Measurements from ENCODE around the gene TRIP13. TPM values are rescaled to one million over a fixed set of nuclear protein-coding genes. Genes with fewer than 3 reads are reported as not detected.
"Not testable (repeated sequence)": the region's sequence is repeated elsewhere in the genome, so short reads cannot be mapped to it uniquely, and the experiment has no call there.

TRIP13 gene
- total RNA-seq, 2 experiments from 2014 or later = 33.0 to 38.8 TPM

- H3K27ac Mint-ChIP-seq; CTCF ChIA-PET; H3K9me3 Mint-ChIP-seq (ENCODE audit: low read depth); H3K4me1 Mint-ChIP-seq; H3K27me3 Mint-ChIP-seq; ATAC-seq; H3K4me3 Mint-ChIP-seq: not testable (repeated sequence)
- DNase-seq = peak; percentile 2
- H3K36me3 Mint-ChIP-seq = peaks cover 12% of the 10 kb centered on the region
Observed at GRCh38 chr5:918717-919116, 26.0 kb downstream of the TRIP13 start.

GRCh38 chr5:919356-920000, 26.8 kb downstream of the TRIP13 start:
- peaks cover 3% of the 10 kb centered on the region for H3K4me1 Mint-ChIP-seq
- no peaks in the 10 kb centered on the region for H3K9me3 Mint-ChIP-seq (ENCODE audit: low read depth)
- no peak overlapping the region for H3K4me3 Mint-ChIP-seq
- no peak for ATAC-seq
- CTCF ChIA-PET = interaction anchor here (0.8 to 5.7 kb wide), 2 partner anchors 221 to 227 kb away, joined by 6 to 41 read pairs; no protein-coding TSS in a partner anchor
- H3K27ac Mint-ChIP-seq = no peak overlapping the region
- no peak for DNase-seq
- no peaks in the 10 kb centered on the region for H3K27me3 Mint-ChIP-seq
- H3K36me3 Mint-ChIP-seq = peaks cover 9% of the 10 kb centered on the region

- ATAC-seq (no peak), DNase-seq (no peak)
- Mint-ChIP-seq H3K36me3 (peaks cover 6% of the 10 kb centered on the region), H3K4me3 (no peak overlapping the region), H3K9me3 (ENCODE audit: low read depth) (no peaks in the 10 kb centered on the region), H3K27me3 (peaks cover 7% of the 10 kb centered on the region), H3K27ac (no peak overlapping the region), H3K4me1 (peaks cover 3% of the 10 kb centered on the region)
- CTCF ChIA-PET = interaction anchor here (5.7 kb wide), 1 partner anchor 220 kb away, joined by 41 read pairs; no protein-coding TSS in a partner anchor
Observed at GRCh38 chr5:920321-920720, 27.6 kb downstream of the TRIP13 start.

DNA sequence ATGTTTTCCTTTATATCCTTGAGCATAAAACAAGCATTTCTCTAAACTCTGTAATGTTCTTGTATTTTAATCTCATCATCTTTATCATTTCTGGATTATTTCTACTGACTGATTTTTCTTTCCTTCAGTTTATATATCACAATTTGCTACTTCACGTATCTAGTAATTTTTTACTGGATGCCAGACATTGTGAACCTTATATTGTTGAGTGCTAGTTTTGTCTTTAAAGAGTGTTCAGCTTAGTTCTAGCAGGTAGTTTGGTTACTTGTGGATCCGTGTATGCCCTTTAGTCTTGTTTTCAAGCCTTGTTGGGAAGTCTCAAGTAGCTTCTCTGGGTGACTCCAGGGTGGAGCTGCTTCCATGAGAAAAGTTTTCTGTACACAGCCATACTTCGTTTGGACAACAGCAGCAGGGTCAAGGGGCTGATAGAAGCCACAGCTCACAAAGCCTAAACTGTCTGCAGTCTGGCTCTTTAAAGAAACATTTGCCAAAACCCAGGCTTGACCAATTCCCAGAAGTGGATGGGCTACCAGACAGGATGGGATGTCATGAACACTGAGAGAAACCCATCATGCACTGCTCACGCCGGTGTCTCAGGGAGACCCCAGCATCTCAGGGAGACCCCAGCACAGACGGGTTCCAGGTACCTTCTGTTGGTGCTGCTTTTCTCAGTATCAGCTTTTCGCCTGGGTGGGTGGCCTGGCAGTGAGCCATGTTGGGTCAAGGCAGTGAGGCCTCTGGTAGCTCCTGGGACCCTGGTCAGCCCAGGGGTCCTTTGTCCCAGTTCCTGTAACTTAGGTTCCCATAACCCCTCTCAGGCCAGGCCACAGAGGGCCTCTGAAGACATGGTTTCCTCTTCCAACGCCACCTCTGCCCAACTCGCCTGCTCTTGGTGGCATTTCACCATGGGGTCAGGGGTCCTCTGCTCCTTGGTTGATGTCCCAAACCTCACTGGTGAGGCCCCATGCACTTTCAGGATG, 29.1 kb downstream of the TRIP13 start:
- Mint-ChIP-seq H3K36me3 (peaks cover 5% of the 10 kb centered on the region), H3K4me3 (no peak overlapping the region), H3K27ac (no peak overlapping the region), H3K9me3 (ENCODE audit: low read depth) (no peaks in the 10 kb centered on the region), H3K27me3 (peaks cover 21% of the 10 kb centered on the region), H3K4me1 (peaks cover 10% of the 10 kb centered on the region)
- CTCF ChIA-PET = interaction anchor here (0.8 to 5.7 kb wide), 5 partner anchors 24 to 732 kb away, joined by 3 to 41 read pairs (median 5); no protein-coding TSS in a partner anchor
- ATAC-seq = no peak
- no peak for DNase-seq

DNA sequence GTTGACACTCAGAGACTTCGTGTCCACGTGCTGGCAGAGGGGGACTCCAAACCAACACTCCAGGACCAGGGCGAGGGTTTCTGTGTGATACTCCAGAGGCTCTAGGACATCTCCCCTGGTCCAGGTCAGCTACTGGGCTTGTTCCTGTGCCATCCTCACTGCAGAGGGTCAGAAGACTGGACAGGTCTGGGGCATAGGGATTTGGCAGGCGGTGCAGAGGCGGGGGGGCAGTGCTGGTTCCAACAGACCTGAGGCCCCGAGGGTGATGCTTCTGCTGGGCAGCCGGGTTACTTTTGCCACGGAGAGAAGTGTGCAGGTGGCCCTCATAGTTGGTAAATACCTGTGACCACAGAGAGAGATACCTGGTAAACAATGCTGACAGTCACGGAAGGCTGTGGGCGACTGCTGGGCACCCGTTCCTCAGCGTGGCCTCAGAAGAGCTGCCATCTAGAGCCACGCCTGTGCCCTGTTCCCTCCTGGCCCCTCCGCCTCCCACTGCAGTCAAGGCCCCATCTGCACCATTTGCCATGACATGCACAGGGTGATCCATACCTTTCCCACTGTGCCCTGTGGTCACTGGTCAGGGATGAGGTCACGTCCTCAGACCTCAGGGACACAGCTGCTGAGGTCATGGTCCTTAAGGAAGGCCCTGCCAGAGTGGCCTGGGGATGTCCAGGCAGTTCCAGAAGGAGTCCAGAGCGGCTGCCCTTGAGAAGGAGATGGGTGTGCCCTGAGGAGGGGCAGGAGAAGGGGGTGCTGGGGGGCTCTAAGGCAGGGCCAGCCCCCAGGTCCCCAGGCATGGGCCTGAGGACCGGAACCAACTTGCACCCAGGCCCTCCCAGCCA, 30.0 kb downstream of the TRIP13 start:
- Mint-ChIP-seq H3K27me3 (peaks cover 24% of the 10 kb centered on the region), H3K9me3 (ENCODE audit: low read depth) (no peaks in the 10 kb centered on the region), H3K36me3 (peaks cover 5% of the 10 kb centered on the region), H3K4me1 (peaks cover 12% of the 10 kb centered on the region), H3K27ac (no peak overlapping the region), H3K4me3 (no peak overlapping the region)
- DNase-seq = no peak
- no peak for ATAC-seq
- CTCF ChIA-PET = interaction anchor here (1.1 to 5.7 kb wide), 8 partner anchors 9 to 722 kb away, joined by 3 to 41 read pairs (median 6); partner anchors contain the start of gene NKD2

GRCh38 chr5:923281-923873, 30.7 kb downstream of the TRIP13 start:
- DNase-seq (peak; percentile 80), ATAC-seq (peak; percentile 94)
- CTCF ChIA-PET = interaction anchor here (0.7 to 5.7 kb wide), 17 partner anchors 9 to 722 kb away, joined by 3 to 41 read pairs (median 5); partner anchors contain the start of gene NKD2
- H3K9me3 Mint-ChIP-seq (ENCODE audit: low read depth) = no peaks in the 10 kb centered on the region
- peaks cover 3% of the 10 kb centered on the region for H3K36me3 Mint-ChIP-seq
- peaks cover 12% of the 10 kb centered on the region for H3K4me1 Mint-ChIP-seq
- no peak overlapping the region for H3K27ac Mint-ChIP-seq
- H3K4me3 Mint-ChIP-seq = no peak overlapping the region
- peaks cover 28% of the 10 kb centered on the region for H3K27me3 Mint-ChIP-seq

GRCh38 chr5:926417-927171, 33.9 kb downstream of the TRIP13 start:
- H3K27ac Mint-ChIP-seq = no peak overlapping the region
- no peaks in the 10 kb centered on the region for H3K9me3 Mint-ChIP-seq (ENCODE audit: low read depth)
- peaks cover 2% of the 10 kb centered on the region for H3K36me3 Mint-ChIP-seq
- CTCF ChIA-PET = interaction anchor here (0.8 to 1.6 kb wide), 2 partner anchors 9 to 241 kb away, joined by 3 read pairs; no protein-coding TSS in a partner anchor
- peaks cover 28% of the 10 kb centered on the region for H3K27me3 Mint-ChIP-seq
- no peak overlapping the region for H3K4me3 Mint-ChIP-seq
- DNase-seq (peak; percentile 22), ATAC-seq (peak; percentile 61)
- peaks cover 12% of the 10 kb centered on the region for H3K4me1 Mint-ChIP-seq

GRCh38 chr5:927172-928015, 34.7 kb downstream of the TRIP13 start:
- DNase-seq = no peak
- CTCF ChIA-PET = no interaction called here
- Mint-ChIP-seq H3K4me1 (peaks cover 15% of the 10 kb centered on the region), H3K4me3 (no peak overlapping the region), H3K27me3 (peaks cover 28% of the 10 kb centered on the region), H3K27ac (no peak overlapping the region), H3K36me3 (peaks cover 2% of the 10 kb centered on the region), H3K9me3 (ENCODE audit: low read depth) (no peaks in the 10 kb centered on the region)
- ATAC-seq = no peak

DNA sequence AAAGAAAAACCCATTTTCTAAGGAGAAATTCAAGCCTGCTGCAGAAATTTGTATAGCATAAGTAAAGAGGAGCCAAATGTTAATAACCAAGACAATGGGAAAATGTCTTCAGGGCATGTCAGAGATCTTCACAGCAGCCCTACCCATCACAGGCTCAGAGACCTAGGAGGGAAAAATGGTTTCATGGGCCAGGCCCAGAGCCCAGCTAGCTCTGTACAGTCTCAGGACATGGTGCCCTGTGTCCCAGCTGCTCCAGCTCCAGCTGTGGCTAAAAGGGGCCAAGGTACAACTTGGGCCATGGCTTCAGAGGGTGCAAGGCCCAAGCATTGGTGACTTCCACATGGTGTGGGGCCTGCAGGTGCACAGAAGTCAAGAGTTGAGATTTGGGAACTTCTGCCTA, 36.5 kb downstream of the TRIP13 start:
- H3K9me3 Mint-ChIP-seq (ENCODE audit: low read depth); H3K4me3 Mint-ChIP-seq; CTCF ChIA-PET; H3K36me3 Mint-ChIP-seq; ATAC-seq; H3K27ac Mint-ChIP-seq: not testable (repeated sequence)
- peaks cover 17% of the 10 kb centered on the region for H3K4me1 Mint-ChIP-seq
- H3K27me3 Mint-ChIP-seq = peaks cover 28% of the 10 kb centered on the region
- peak; percentile 4 for DNase-seq

GRCh38 chr5:929596-929995, 36.9 kb downstream of the TRIP13 start:
- ATAC-seq (no peak), DNase-seq (peak; percentile 39)
- CTCF ChIA-PET = no interaction called here
- Mint-ChIP-seq H3K4me3 (no peak overlapping the region), H3K27me3 (peaks cover 28% of the 10 kb centered on the region), H3K27ac (no peak overlapping the region), H3K4me1 (peaks cover 17% of the 10 kb centered on the region), H3K36me3 (peaks cover 2% of the 10 kb centered on the region), H3K9me3 (ENCODE audit: low read depth) (no peaks in the 10 kb centered on the region)

- CTCF ChIA-PET = interaction anchor here (1.4 to 2.0 kb wide), 2 partner anchors 8 to 210 kb away, joined by 5 to 7 read pairs; no protein-coding TSS in a partner anchor
- no peak for ATAC-seq
- H3K4me1 Mint-ChIP-seq = peaks cover 23% of the 10 kb centered on the region
- no peak overlapping the region for H3K27ac Mint-ChIP-seq
- DNase-seq = no peak
- H3K27me3 Mint-ChIP-seq = peaks cover 16% of the 10 kb centered on the region
- H3K4me3 Mint-ChIP-seq = no peak overlapping the region
- H3K9me3 Mint-ChIP-seq (ENCODE audit: low read depth) = no peaks in the 10 kb centered on the region
- peaks cover 2% of the 10 kb centered on the region for H3K36me3 Mint-ChIP-seq
Observed at GRCh38 chr5:930866-931265, 38.2 kb downstream of the TRIP13 start.

Data from activated CD8-positive, alpha-beta memory T cell treated with anti-CD3 and anti-CD28 coated beads, Interleukin-2, amount 10 ng/mL, durations not matched to agents 7 days and 5 days (primary cell).